ENCODE measurements around the gene KCNK3. TPM values are rescaled to one million over a fixed set of nuclear protein-coding genes. Genes with fewer than 3 reads are reported as not detected.

The KCNK3 gene
- total and polyA plus RNA-seq, 2 donors (not counting 1 experiment from before 2014, with no cell fraction given): under 0.01 TPM; not detected in 1

DNA sequence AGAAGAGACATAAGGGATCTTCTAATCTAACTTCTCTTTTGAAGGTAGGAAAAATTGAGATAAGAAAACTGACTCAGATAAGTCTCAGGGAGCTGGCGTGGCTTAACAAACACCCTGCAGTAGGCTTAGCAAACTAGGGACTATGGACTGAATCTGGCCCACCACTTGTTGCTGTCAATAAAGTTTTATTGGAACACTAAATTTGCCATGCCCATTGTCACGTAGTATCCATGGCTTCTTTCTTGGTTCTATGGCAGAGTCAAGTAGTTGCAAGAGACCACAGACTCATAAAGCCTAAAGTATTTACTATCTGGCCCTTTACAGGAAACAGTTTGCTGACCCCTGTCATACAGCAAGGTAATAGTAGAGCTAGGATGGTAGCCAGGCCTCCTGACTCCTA lies 24.2 kb downstream of the KCNK3 start:
- Histone ChIP-seq H3K36me3 (ENCODE audit: control insufficient read depth, insufficient read depth, low read length) (no peaks in the 10 kb centered on the region), H3K79me2 (ENCODE audit: control insufficient read depth, insufficient read depth, low read length) (no peaks in the 10 kb centered on the region), H3K9me3 (ENCODE audit: control insufficient read depth, insufficient read depth, low read depth, low read length) (no peaks in the 10 kb centered on the region), H2AFZ (ENCODE audit: low read length) (no peak overlapping the region), H3K27ac (ENCODE audit: insufficient read depth, low read length) (no peak overlapping the region), H3K4me1 (ENCODE audit: control insufficient read depth, extremely low read depth, insufficient read depth, low read length) (peaks cover 8% of the 10 kb centered on the region), H3K4me3 (replicated peaks in 1 of 4; ENCODE audit: control extremely low read depth in 1 of 4, insufficient read depth in 1 of 4, low read depth in 3 of 4, low read length in 4 of 4) (no peak overlapping the region), H3K9ac (ENCODE audit: insufficient read depth, low read length) (no peak overlapping the region), H3K27me3 (ENCODE audit: control insufficient read depth, insufficient read depth, low read length) (peaks cover under 1% of the 10 kb centered on the region), H3K4me2 (ENCODE audit: extremely low read depth, insufficient read depth, low read length) (no peak overlapping the region), H4K20me1 (ENCODE audit: control insufficient read depth, extremely low read depth, insufficient read depth, low read length) (no peaks in the 10 kb centered on the region)
- DNase-seq (ENCODE audit: low read depth in 2 of 2): no peak
- TF ChIP-seq, protein P1, sequence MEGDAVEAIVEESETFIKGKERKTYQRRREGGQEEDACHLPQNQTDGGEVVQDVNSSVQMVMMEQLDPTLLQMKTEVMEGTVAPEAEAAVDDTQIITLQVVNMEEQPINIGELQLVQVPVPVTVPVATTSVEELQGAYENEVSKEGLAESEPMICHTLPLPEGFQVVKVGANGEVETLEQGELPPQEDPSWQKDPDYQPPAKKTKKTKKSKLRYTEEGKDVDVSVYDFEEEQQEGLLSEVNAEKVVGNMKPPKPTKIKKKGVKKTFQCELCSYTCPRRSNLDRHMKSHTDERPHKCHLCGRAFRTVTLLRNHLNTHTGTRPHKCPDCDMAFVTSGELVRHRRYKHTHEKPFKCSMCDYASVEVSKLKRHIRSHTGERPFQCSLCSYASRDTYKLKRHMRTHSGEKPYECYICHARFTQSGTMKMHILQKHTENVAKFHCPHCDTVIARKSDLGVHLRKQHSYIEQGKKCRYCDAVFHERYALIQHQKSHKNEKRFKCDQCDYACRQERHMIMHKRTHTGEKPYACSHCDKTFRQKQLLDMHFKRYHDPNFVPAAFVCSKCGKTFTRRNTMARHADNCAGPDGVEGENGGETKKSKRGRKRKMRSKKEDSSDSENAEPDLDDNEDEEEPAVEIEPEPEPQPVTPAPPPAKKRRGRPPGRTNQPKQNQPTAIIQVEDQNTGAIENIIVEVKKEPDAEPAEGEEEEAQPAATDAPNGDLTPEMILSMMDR (conservative IDR thresholded peaks at IDR 0.05 in 1 of 2, IDR thresholded peaks at IDR 0.05 in 1 of 2; ENCODE audit: low read depth in 1 of 2, low read length in 2 of 2): no peak
- TF ChIP-seq EZH2 (IDR thresholded peaks at IDR 0.05; ENCODE audit: low read length, missing control alignments): no peak

DNA sequence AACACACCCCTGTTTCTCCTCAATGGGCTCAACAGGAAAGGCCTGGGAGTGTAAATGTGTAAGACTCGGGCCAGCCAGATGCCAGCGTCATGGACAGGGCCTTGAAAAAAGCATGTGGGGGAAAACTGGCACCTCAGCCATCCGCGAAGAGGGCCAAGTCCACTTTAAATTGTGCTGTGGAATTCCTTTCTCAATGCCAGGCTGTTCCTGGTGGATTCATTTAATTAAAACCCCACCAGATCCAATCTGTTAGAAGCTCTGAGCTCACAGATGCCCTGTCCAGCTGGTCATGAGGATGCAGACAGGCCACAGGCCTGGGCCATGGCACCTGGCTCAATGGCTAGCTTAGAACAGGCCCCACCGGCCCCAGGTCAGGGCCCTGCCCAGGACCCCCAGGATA lies 24.8 kb downstream of the KCNK3 start:
- no peak overlapping the region for H2AFZ ChIP-seq (ENCODE audit: low read length)
- H3K4me1 ChIP-seq (ENCODE audit: control insufficient read depth, extremely low read depth, insufficient read depth, low read length): peaks cover 8% of the 10 kb centered on the region
- no peaks in the 10 kb centered on the region for H4K20me1 ChIP-seq (ENCODE audit: control insufficient read depth, extremely low read depth, insufficient read depth, low read length)
- H3K9ac ChIP-seq (ENCODE audit: insufficient read depth, low read length): no peak overlapping the region
- no peaks in the 10 kb centered on the region for H3K36me3 ChIP-seq (ENCODE audit: control insufficient read depth, insufficient read depth, low read length)
- no peak overlapping the region for H3K27ac ChIP-seq (ENCODE audit: insufficient read depth, low read length)
- no peaks in the 10 kb centered on the region for H3K79me2 ChIP-seq (ENCODE audit: control insufficient read depth, insufficient read depth, low read length)
- H3K9me3 ChIP-seq (ENCODE audit: control insufficient read depth, insufficient read depth, low read depth, low read length): no peaks in the 10 kb centered on the region
- no peak for DNase-seq (ENCODE audit: low read depth in 2 of 2)
- H3K4me3 ChIP-seq (replicated peaks in 1 of 4; ENCODE audit: control extremely low read depth in 1 of 4, insufficient read depth in 1 of 4, low read depth in 3 of 4, low read length in 4 of 4): no peak overlapping the region
- H3K27me3 ChIP-seq (ENCODE audit: control insufficient read depth, insufficient read depth, low read length): no peaks in the 10 kb centered on the region
- no peak for TF ChIP-seq EZH2 (IDR thresholded peaks at IDR 0.05; ENCODE audit: low read length, missing control alignments)
- TF ChIP-seq, protein P1 (conservative IDR thresholded peaks at IDR 0.05 in 1 of 2, IDR thresholded peaks at IDR 0.05 in 1 of 2; ENCODE audit: low read depth in 1 of 2, low read length in 2 of 2): no peak
- H3K4me2 ChIP-seq (ENCODE audit: extremely low read depth, insufficient read depth, low read length): no peak overlapping the region

DNA sequence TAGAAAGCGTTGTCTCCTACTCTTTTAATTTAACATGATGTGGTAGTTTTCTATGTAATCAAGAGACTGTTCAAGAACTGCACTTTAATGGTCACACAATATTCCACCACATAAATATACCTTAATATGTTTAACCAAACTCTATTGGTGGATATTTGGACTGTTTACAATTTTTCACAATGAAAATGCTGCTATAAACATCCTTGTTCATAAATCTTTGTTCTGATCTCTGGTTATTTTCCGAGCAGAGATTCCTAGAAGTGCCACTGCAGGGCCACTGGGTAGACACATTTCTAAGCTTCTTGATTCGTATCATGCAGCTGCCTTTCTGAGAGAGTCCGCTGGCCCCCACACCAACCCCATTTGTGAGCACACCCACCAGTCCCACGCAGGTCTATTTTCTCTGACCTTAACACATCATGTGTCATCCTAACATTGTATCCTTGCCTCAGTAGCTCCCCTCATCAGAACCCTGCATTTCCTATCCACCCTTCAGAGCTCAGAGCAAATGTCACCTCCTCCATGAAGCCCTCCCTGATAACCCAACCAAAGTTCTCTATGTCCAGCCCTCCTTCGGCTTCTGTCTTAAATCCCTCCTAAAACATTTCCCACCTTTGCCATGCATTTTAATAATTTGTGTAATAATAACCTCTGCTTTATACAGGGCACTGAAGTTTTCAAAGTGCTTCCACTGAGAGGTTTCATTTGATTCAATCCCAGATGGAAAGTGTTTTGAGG lies 26.6 kb downstream of the KCNK3 start:
- TF ChIP-seq EZH2 (IDR thresholded peaks at IDR 0.05; ENCODE audit: low read length, missing control alignments): no peak
- TF ChIP-seq, protein P1 (conservative IDR thresholded peaks at IDR 0.05 in 1 of 2, IDR thresholded peaks at IDR 0.05 in 1 of 2; ENCODE audit: low read depth in 1 of 2, low read length in 2 of 2): no peak
- Histone ChIP-seq H2AFZ (ENCODE audit: low read length) (no peak overlapping the region), H3K4me1 (ENCODE audit: control insufficient read depth, extremely low read depth, insufficient read depth, low read length) (peaks cover 14% of the 10 kb centered on the region), H3K4me3 (replicated peaks in 1 of 4; ENCODE audit: control extremely low read depth in 1 of 4, insufficient read depth in 1 of 4, low read depth in 3 of 4, low read length in 4 of 4) (no peak overlapping the region), H3K27ac (ENCODE audit: insufficient read depth, low read length) (no peak overlapping the region), H4K20me1 (ENCODE audit: control insufficient read depth, extremely low read depth, insufficient read depth, low read length) (no peaks in the 10 kb centered on the region), H3K79me2 (ENCODE audit: control insufficient read depth, insufficient read depth, low read length) (no peaks in the 10 kb centered on the region), H3K27me3 (ENCODE audit: control insufficient read depth, insufficient read depth, low read length) (no peaks in the 10 kb centered on the region), H3K9me3 (ENCODE audit: control insufficient read depth, insufficient read depth, low read depth, low read length) (no peaks in the 10 kb centered on the region), H3K4me2 (ENCODE audit: extremely low read depth, insufficient read depth, low read length) (no peak overlapping the region), H3K9ac (ENCODE audit: insufficient read depth, low read length) (no peak overlapping the region), H3K36me3 (ENCODE audit: control insufficient read depth, insufficient read depth, low read length) (no peaks in the 10 kb centered on the region)
- DNase-seq (ENCODE audit: low read depth in 2 of 2): no peak
